CD4-positive, alpha-beta T cell treated with Interleukin-4 for 1 hour (primary cell): ENCODE results near the gene LARP4B.

Source experiments
- DNase-seq, 2 donors: peaks; one replicate each; pipeline ENCODE4 v3.0.0-alpha.2; 2020 to 2022

Gene LARP4B

GRCh38 chr10:822661-823367, 108.7 kb downstream of the LARP4B start:
- no peak for DNase-seq

GRCh38 chr10:822197-822596, 109.3 kb downstream of the LARP4B start:
- DNase-seq, result no peak

- DNase-seq, result no peak
Observed at GRCh38 chr10:821322-821721, 110.2 kb downstream of the LARP4B start.

GRCh38 chr10:819816-820215, 111.7 kb downstream of the LARP4B start:
- no peak for DNase-seq

- DNase-seq, result no peak
Observed at GRCh38 chr10:819326-819725, 112.2 kb downstream of the LARP4B start.

- no peak for DNase-seq
Observed at GRCh38 chr10:818526-819220, 112.8 kb downstream of the LARP4B start.

- DNase-seq, result no peak
Observed at GRCh38 chr10:818010-818409, 113.5 kb downstream of the LARP4B start.

GRCh38 chr10:817371-817770, 114.1 kb downstream of the LARP4B start:
- DNase-seq, result no peak

- DNase-seq, result no peak
Observed at GRCh38 chr10:816958-817357, 114.5 kb downstream of the LARP4B start.

- DNase-seq, result no peak
Observed at GRCh38 chr10:816091-816477, 115.4 kb downstream of the LARP4B start.

- DNase-seq, result no peak
Observed at GRCh38 chr10:815338-816090, 116.0 kb downstream of the LARP4B start.

GRCh38 chr10:814536-815302, 116.8 kb downstream of the LARP4B start:
- DNase-seq, result no peak

GRCh38 chr10:813286-813685, 118.2 kb downstream of the LARP4B start:
- no peak for DNase-seq

GRCh38 chr10:812787-813186, 118.7 kb downstream of the LARP4B start:
- no peak for DNase-seq

- DNase-seq, result no peak
Observed at GRCh38 chr10:811379-812175, 119.9 kb downstream of the LARP4B start.

- no peak for DNase-seq
Observed at GRCh38 chr10:810351-810846, 121.1 kb downstream of the LARP4B start.

- no peak for DNase-seq
Observed at GRCh38 chr10:809671-810350, 121.7 kb downstream of the LARP4B start.

GRCh38 chr10:807958-808353, 123.5 kb downstream of the LARP4B start:
- no peak for DNase-seq

- no peak for DNase-seq
Observed at GRCh38 chr10:807163-807957, 124.1 kb downstream of the LARP4B start.

GRCh38 chr10:806451-807162, 124.9 kb downstream of the LARP4B start:
- DNase-seq, result no peak
